NB4 (cell line): Measurements from ENCODE around the gene JOSD1.

Experiments used
- CTCF ChIP-seq: IDR thresholded peaks from one replicate; pipeline ENCODE4 v1.5.1; 2012; ENCODE audit warnings: low read depth, low read length
- MAX ChIP-seq: IDR thresholded peaks from 2 replicates; pipeline ENCODE4 v1.6.1; 2011; ENCODE audit warnings: low read depth, low read length
- POLR2A ChIP-seq: IDR thresholded peaks from 2 replicates; pipeline ENCODE4 v1.6.1; 2011; ENCODE audit warnings: mild to moderate bottlenecking; ENCODE audit not compliant: insufficient read length; ENCODE audit errors: extremely low read depth

GRCh38 chr22:38725900-38726655 is 25.3 kb upstream of the JOSD1 start:
- TF ChIP-seq CTCF (no peak), POLR2A (no peak), MAX (no peak)
